Measurements from ENCODE around the gene PCNX2.

PCNX2 gene

DNA sequence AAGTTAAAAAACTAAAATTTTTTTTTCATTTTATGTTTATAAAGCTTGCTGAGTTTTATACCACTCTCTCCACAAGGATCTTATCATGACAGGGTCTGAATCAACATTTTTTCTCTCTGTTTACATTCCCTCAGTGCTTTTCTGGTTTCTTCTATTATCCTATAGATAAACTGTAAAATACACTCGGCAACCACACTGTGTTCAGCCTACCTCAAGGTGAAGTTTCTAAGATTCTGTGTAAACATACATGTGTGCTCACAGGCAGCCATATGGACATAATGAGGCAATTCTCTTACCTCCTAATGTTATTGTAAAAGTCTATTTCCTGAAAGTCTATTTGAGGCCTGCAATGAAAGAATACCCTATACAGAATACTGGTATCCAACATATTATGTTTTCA is 230.5 kb downstream of the PCNX2 start:
- TF ChIP-seq, protein P1, sequence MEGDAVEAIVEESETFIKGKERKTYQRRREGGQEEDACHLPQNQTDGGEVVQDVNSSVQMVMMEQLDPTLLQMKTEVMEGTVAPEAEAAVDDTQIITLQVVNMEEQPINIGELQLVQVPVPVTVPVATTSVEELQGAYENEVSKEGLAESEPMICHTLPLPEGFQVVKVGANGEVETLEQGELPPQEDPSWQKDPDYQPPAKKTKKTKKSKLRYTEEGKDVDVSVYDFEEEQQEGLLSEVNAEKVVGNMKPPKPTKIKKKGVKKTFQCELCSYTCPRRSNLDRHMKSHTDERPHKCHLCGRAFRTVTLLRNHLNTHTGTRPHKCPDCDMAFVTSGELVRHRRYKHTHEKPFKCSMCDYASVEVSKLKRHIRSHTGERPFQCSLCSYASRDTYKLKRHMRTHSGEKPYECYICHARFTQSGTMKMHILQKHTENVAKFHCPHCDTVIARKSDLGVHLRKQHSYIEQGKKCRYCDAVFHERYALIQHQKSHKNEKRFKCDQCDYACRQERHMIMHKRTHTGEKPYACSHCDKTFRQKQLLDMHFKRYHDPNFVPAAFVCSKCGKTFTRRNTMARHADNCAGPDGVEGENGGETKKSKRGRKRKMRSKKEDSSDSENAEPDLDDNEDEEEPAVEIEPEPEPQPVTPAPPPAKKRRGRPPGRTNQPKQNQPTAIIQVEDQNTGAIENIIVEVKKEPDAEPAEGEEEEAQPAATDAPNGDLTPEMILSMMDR (IDR thresholded peaks at IDR 0.05; ENCODE audit: low read depth, low read length), result no peak
- no peak overlapping the region for H3K4me3 ChIP-seq (ENCODE audit: low read depth, low read length)

- TF ChIP-seq, protein P1 (IDR thresholded peaks at IDR 0.05; ENCODE audit: low read depth, low read length), result no peak
- no peak overlapping the region for H3K4me3 ChIP-seq (ENCODE audit: low read depth, low read length)
Observed at GRCh38 chr1:233063462-233063861, 232.1 kb downstream of the PCNX2 start.

DNA sequence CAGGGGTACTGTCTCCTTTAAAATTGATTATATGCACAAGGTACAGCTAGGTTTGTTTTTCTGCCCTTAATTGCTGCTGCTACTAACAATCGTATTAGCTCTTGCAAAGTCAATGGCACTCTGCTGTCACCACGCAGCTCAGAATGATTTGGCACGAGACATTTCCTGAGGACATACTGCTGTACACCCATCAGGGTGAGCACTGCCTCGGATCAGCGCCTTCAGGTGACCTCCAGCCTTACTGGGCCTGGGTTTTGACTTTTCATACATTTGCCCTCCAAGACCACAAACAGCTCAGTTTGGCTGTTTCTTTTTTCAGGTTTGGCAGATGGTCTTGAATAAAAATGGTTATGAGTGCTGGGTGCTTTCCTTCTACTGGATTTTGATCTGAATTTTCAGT is 234.3 kb downstream of the PCNX2 start:
- H3K4me3 ChIP-seq (ENCODE audit: low read depth, low read length), result no peak overlapping the region
- TF ChIP-seq, protein P1 (IDR thresholded peaks at IDR 0.05; ENCODE audit: low read depth, low read length), result no peak

GRCh38 chr1:233060461-233060994 is 235.0 kb downstream of the PCNX2 start:
- H3K4me3 ChIP-seq (ENCODE audit: low read depth, low read length), result no peak overlapping the region
- TF ChIP-seq, protein P1 (IDR thresholded peaks at IDR 0.05; ENCODE audit: low read depth, low read length), result no peak

- TF ChIP-seq, protein P1 (IDR thresholded peaks at IDR 0.05; ENCODE audit: low read depth, low read length), result no peak
- no peak overlapping the region for H3K4me3 ChIP-seq (ENCODE audit: low read depth, low read length)
Observed at GRCh38 chr1:233057836-233058235, 237.7 kb downstream of the PCNX2 start.

- TF ChIP-seq, protein P1 (IDR thresholded peaks at IDR 0.05; ENCODE audit: low read depth, low read length), result no peak
- H3K4me3 ChIP-seq (ENCODE audit: low read depth, low read length), result no peak overlapping the region
Observed at GRCh38 chr1:233055879-233056641, 239.5 kb downstream of the PCNX2 start.

GRCh38 chr1:233045588-233045987 is 249.9 kb downstream of the PCNX2 start:
- TF ChIP-seq, protein P1 (IDR thresholded peaks at IDR 0.05; ENCODE audit: low read depth, low read length), result no peak
- H3K4me3 ChIP-seq (ENCODE audit: low read depth, low read length), result no peak overlapping the region
